ENCODE measurements around the gene RAD23A. TPM values are rescaled to one million over a fixed set of nuclear protein-coding genes. Genes with fewer than 3 reads are reported as not detected.
"Not testable (repeated sequence)": the region's sequence is repeated elsewhere in the genome, so short reads cannot be mapped to it uniquely, and the experiment has no call there.

Gene RAD23A
- total RNA-seq, 1 donor from 2014 or later = 65.6 TPM

- peak; percentile 93 for ATAC-seq
These were observed 7.5 kb upstream of the RAD23A start, which contains the start of gene CALR for GRCh38 chr19:12937927-12938778. TSS of gene CALR (plus strand) at chr19:12938609. CDS start at chr19:12938680, 71 bp downstream.

GRCh38 chr19:12938779-12939601 is 6.7 kb upstream of the RAD23A start:
- peak; percentile 51 for ATAC-seq

GRCh38 chr19:12939975-12940423 is 5.7 kb upstream of the RAD23A start:
- no peak for ATAC-seq

- no peak for ATAC-seq
These were observed 4.8 kb upstream of the RAD23A start for GRCh38 chr19:12940897-12941296.

GRCh38 chr19:12943437-12944044 is 2.1 kb upstream of the RAD23A start:
- no peak for ATAC-seq

- no peak for ATAC-seq
These were observed 1.5 kb upstream of the RAD23A start for GRCh38 chr19:12944104-12944674.

- peak; percentile 76 for ATAC-seq
These were observed 545 bp downstream of the RAD23A start for GRCh38 chr19:12946092-12946721.

- ATAC-seq = no peak
These were observed 1.3 kb downstream of the RAD23A start for GRCh38 chr19:12946731-12947496.

GRCh38 chr19:12947702-12948611 is 2.3 kb downstream of the RAD23A start:
- ATAC-seq = no peak

- no peak for ATAC-seq
These were observed 3.1 kb downstream of the RAD23A start for GRCh38 chr19:12948612-12949362.

- ATAC-seq = no peak
These were observed 4.0 kb downstream of the RAD23A start for GRCh38 chr19:12949363-12950283.

- not testable (repeated sequence) for ATAC-seq
These were observed 6.4 kb downstream of the RAD23A start for GRCh38 chr19:12952050-12952449.

- ATAC-seq = no peak
These were observed 7.0 kb downstream of the RAD23A start for GRCh38 chr19:12952488-12953137.

GRCh38 chr19:12953138-12953798 is 7.6 kb downstream of the RAD23A start:
- ATAC-seq = no peak

- peak; percentile 1 for ATAC-seq
These were observed 8.3 kb downstream of the RAD23A start for GRCh38 chr19:12953799-12954611.

- ATAC-seq = peak; percentile 68
These were observed 8.9 kb downstream of the RAD23A start for GRCh38 chr19:12954612-12954962.

Measured in esophagus mucosa (tissue), 1 donor.